GM12874 (cell line): ENCODE results near the gene WWOX.

Experiments used
- CTCF ChIP-seq: IDR thresholded peaks from 2 replicates; pipeline ENCODE4 v1.5.1; 2011; ENCODE audit warnings: low read depth, mild to moderate bottlenecking, control low read depth, low read length, moderate library complexity; ENCODE audit not compliant: insufficient read depth

The WWOX gene

DNA sequence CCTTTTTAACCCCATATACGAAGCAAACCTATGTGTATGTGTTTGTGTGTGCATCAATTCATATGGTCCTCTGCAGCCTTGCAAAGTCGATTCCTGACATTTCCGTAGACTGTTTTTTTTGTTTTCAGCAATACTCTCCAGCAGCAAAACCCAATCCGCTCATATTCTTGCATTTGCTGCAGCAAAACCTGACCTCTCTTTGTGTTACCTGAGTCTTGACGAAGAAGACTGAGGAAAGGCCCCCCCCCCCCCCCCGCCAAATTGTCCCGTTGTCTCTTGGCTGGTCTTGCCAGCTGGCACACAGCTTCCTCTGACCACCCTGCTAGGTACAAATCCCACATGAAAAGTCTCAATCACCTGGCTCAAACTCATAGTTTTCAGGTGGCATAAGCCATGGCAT, 494.7 kb downstream of the WWOX start:
- TF ChIP-seq CTCF, result no peak

- no peak for TF ChIP-seq CTCF
Measured at GRCh38 chr16:78596348-78596995, 497.0 kb downstream of the WWOX start.

DNA sequence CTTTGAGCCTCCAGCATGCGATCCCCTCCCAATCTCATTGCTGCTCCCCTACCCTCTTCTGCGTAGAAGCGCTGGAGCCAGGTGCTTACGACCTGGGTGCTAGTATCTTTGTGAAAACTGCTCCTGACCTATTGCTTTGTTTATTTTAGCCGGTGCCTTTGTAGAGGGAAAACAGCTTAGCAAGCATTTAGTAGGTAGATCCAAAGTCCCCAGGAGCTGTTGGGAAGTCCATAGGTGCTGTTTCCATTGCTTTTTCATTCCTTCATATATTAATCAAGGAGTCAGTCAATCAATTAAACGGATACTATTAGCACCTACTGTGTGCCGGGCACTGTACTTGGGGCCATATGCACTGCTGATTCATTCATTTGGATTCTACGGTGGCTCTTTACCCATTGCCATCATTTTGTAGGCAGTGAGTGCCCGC, 497.6 kb downstream of the WWOX start:
- TF ChIP-seq CTCF, result no peak

- no peak for TF ChIP-seq CTCF
Measured at GRCh38 chr16:78597809-78598570, 498.5 kb downstream of the WWOX start.

GRCh38 chr16:78599271-78599670, 499.8 kb downstream of the WWOX start:
- TF ChIP-seq CTCF, result no peak

DNA sequence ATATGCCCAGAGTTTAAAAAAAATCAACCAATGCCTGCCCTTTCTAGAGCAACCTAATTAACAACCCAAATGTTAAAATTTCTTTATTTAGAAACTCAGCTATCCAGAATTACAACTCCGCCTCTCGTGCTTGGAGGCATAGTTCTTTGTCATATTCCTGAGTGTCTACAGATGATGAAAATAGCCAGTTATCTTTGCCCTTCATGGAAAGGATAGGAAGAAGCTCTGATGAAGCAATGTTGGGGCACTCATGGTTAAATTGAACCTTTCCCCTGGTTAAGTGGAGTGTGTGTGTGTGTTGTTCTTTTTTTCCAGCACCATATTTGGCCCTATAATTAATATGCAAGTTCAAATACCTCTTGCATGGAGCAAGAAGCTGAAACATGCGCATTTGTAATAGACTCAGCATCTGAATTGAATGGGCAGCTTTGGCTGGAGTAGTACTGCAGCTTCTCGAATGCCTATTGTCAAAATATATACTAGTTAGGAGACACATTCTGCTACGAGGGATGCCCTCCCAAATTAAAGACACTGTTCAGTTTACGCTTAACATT, 506.2 kb downstream of the WWOX start:
- no peak for TF ChIP-seq CTCF

DNA sequence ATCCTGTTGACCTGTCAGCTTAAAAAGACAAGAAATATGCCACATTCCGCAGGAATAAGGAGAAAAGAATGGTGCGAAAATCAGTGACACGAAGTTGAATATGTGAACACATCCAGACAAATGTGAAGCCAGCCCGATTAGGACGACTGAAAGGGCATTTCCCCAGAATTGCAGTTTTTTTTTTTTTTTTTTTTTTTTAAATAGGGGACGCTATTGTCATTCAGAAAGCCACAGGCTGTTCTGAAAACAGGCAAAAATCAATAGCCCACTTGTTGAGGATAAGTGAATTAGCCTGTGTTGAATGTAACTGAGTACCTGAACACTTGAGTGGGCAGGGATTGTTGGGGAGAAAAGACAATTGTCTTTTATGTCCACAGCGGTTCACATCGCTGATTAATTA, 507.1 kb downstream of the WWOX start:
- TF ChIP-seq CTCF, result no peak
